ENCODE data around the gene TEX48.

Gene TEX48

DNA sequence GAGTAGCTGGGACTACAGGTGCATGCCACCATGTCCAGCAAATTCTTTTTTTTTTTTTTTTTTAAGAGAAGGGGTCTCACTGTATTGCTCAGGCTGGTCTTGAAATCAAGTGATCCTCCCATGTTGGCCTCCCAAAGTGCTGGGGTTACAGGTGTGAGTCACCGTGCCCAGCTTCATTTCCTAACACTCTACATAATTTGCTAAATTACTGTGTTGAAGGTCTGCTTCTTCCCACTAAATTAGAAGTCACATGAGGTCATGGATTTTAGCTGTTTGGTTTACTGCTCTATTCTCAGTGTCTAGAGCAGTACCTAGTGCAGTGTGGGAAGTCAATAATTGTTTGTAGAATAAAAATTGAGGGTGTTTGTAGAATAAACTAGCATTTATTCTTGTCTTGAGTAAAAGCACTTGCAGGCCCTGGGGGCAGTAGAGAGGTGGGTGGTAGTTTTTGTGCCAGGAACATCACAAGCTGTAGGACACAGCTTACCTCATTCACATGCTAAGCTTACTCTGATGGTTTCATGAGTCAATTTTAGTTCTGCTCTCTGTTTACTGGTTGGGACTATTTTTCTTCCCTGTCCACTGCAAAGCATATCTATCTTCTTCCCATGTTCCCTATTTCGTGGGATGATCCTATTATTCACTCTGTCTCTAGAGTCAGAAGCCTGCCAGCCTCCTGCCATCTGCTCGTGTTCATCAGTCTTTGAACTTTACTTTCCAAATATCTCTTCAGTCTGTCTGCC, 7.0 kb downstream of the TEX48 start:
- in situ Hi-C loops (cut with HindIII; ENCODE audit: low pct_ligation_motif_present, low pct_unique_long_range_greater_than_20kb, low sequenced_read_pairs): no loop called here
- no peak for DNase-seq

DNA sequence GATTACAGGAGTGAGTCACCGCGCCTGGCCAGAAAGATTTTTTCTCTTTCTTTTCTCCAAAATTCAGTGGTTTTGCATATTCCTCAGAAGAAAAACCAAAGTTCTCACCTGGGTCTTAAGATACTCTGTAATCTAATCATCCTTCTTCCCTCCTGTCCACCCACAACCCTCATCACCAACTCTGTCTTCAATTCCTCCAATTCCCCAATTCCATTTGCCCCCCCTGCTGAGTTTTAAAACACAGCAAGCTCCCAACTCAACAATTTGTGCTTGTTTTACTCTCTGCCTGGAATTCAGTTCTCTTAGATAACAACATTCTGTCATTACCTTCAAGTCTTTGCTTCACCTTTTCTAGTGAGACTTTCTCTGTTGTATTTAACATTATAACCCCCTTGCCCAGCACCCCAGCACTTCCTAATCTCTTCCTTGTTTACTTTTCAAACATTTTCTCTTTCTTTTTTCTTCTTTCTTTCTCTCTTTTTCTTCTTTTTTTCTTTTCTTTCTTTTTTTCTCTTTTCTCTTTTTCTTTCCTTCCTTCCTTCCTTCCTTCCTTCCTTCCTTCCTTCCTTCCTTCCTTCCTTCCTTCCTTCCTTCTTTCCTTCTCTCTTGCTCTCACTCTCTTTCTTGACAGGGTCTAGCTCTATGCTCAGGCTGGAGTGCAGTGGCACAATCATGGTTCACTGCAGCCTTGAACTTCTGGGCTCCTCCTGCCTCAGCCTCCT, 7.8 kb downstream of the TEX48 start:
- in situ Hi-C loops (cut with HindIII; ENCODE audit: low pct_ligation_motif_present, low pct_unique_long_range_greater_than_20kb, low sequenced_read_pairs): no loop called here
- DNase-seq: no peak

DNA sequence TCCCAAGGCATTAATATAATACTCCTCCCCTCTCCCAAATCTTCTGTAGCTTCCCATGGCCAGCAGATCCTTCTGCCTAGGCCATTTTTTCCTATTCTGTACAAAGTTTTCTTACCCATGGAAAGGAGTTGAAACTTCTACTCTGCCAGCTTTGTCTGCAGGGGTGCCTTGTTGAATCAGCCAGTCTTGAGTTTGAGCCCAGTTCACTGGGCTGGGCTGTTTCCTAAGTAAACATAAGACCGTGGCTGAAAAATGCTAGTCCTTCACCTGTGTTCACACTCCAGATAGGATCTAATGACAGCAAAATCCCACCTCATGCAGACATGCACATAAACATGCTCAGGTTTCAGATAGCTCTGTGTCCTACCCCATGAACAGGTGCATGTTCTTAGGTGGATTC, 10.4 kb downstream of the TEX48 start:
- in situ Hi-C loops (cut with HindIII; ENCODE audit: low pct_ligation_motif_present, low pct_unique_long_range_greater_than_20kb, low sequenced_read_pairs): no loop called here
- DNase-seq: no peak

DNA sequence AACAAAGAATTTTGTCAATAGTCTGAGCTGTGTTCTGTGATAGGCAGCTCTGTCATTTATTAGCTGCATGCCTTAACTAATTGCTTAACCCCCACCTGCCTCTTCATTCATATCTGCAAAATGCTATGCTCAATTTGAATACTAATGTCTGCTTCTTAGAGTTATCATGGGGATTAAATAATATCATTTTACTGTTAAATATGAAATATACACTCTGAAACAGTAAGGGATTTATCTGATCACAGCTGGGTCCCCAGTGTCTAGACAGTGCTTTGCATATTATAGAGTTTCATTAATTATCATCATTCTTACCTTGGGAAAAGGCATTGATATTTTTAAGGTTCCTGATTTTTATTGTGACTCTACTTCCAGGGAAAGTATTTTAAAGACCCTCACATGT, 12.0 kb downstream of the TEX48 start:
- no peak for DNase-seq
- in situ Hi-C loops (cut with HindIII; ENCODE audit: low pct_ligation_motif_present, low pct_unique_long_range_greater_than_20kb, low sequenced_read_pairs): no loop called here

DNA sequence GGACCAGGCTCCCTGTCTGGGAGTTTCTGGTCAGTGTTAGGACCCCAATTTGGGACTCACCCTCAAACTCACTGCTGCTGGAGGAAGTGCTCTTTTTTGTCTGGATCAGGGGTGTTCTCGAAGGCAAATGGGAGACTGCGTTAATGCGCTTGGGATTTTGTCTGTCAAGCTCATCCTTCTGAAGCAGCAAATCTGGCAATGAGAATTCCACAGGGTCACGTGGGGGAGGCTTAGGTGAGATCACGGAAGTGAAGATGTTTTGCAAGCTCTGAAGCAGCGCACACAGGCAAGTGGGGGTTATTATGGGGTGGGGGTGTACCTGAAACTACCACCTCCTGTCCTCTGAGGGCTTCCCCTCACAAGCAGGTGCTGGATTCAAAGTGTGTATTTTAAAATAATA, 13.8 kb downstream of the TEX48 start:
- in situ Hi-C loops (cut with HindIII; ENCODE audit: low pct_ligation_motif_present, low pct_unique_long_range_greater_than_20kb, low sequenced_read_pairs): no loop called here
- no peak for DNase-seq

DNA sequence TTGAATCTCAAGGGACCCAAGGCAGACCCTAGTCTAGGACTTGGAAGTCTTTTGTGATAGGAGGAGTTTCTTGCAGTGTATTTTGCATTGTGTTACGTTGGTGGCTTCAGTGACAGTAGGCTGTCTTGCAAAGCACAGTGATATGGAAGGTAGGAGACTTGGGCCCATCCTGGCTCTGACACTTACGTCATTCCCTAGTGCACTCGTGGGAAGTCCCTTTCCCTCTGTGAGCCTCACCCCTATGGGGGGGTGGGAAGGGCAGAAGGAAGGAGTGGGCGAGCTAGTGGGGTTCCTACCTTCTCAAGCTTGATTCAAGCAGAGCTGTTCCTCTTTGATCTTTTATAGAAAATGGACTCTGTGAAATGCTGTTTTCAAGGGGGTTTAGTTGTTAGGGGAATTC, 15.1 kb downstream of the TEX48 start:
- in situ Hi-C loops (cut with HindIII; ENCODE audit: low pct_ligation_motif_present, low pct_unique_long_range_greater_than_20kb, low sequenced_read_pairs): no loop called here
- DNase-seq: no peak

DNA sequence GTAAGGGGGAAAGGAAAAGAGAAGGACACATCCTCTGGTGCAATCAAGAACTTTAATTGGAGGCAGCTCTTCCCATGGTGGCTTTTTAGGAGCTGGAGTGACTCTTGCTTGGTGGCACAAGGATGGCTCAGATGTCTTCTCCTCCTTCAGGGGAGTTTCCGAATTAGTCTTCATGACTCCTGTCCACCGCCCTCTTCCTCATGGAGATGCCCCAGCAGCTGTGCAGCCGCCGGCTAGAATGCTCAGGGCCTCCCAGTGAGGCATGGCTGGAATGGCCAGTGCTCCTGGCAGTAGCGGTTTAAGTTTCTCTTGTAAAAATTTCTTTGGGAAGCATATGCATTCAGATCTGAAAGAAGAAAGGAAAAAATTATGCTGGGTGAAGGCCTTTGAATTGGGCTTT, 15.6 kb downstream of the TEX48 start:
- in situ Hi-C loops (cut with HindIII; ENCODE audit: low pct_ligation_motif_present, low pct_unique_long_range_greater_than_20kb, low sequenced_read_pairs): no loop called here
- no peak for DNase-seq

DNA sequence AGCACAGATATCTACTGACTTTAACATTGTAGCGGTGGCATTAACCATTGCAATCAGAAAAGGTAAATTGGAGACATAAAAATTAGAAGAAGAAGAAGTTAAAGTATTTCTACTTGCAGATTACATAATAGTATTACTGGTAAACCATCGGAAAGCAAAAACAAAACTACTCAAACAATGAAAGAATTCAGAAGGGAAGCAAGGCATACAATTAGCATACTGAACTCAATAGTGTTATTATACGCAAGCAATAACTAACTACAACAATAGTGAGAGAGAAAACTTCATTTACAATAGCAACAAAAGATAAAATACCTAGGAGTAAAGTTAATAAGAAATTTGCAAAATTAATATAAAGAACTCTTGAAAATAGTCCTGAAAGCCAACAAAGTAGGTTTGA, 17.8 kb downstream of the TEX48 start:
- in situ Hi-C loops (cut with HindIII; ENCODE audit: low pct_ligation_motif_present, low pct_unique_long_range_greater_than_20kb, low sequenced_read_pairs): no loop called here
- no peak for DNase-seq

DNA sequence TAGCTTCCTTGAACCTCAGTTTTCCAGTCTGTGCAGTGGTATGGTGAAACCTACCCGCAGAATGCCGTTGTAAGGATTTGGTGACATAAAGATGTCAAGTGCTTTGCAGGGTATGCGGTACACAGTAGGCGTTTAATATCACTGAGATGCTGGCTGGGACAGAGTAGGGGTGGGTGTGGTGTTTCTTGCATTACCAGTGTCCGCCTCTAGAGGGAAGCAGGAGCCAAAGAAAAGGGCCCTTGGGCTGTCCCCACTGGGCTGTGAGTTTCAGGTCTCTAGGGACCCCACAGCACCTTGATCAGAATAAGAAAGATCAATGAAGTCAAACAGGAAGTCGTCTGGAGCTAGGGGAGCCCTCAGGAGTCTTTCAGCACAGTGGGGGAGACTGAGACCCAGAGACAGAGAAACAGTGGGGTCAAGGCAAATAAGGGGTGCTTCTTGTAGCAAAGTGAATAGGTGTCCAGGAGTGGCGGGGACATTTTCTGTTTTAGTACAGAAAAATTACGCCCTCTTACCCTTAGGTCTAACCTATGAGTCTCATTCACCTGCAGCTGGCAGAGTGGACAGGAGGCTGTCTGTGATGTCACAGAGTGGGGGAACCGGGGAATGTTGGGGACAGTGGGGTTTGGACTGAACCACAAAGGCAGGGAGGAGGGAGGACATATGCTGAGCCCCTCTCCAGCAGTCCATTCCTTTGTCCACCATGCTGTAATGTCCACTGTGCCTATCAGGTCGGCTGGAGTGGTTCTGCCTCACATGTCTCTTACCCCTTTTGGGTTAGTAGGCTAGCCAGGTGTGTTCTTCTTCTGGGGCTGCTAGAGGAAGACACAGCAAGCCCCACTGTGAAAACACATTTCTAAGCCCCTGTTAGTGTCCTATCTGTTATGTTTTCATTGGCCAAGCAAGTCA, 19.7 kb downstream of the TEX48 start:
- peak; percentile 41 for DNase-seq
- in situ Hi-C loops (cut with HindIII; ENCODE audit: low pct_ligation_motif_present, low pct_unique_long_range_greater_than_20kb, low sequenced_read_pairs): no loop called here

DNA sequence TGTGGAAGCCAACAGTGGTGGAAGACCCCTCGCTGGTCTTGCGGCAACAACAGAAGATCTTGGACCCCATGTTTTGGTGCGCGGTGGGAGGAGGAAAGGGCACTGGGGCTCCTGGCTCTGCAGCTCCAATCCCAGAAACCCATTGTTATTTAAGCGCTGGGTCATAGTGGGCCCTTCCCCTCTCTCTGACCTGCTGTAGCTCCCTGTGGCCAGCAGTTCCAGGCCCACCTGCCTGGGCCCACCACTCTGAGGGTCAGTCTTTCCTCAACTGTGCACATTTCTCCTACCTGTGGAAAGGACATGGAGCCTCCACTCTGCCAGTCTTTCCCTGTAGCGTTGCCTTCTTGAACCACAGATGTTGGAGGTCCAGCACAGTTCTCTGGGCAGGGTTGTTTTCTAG, 24.3 kb downstream of the TEX48 start, which contains the start of gene TEX53:
TSS of gene TEX53 (minus strand) at position 101 of the 400 bp plus-strand sequence. CDS start at position 70, 31 bp downstream.
- in situ Hi-C loops (cut with HindIII; ENCODE audit: low pct_ligation_motif_present, low pct_unique_long_range_greater_than_20kb, low sequenced_read_pairs): no loop called here
- DNase-seq: no peak

DNA sequence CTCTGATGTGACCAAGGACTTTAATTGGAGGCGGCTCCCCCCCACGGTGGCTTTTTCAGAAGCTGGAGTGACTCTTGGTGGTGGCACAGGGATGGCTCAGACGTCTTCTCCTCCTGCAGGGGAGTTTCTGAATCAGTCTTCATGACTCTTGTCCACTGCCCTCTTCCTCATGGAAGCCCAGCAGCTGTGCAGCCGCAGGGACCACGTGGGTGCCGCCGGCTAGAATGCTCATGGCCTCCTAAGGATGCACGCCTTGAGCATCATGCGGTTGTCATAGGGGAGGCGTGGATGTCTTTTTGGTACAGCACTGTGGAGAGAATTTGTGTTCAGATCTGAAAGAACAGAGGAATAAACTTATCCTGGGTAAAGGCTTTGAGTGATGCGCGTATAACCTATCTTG, 25.7 kb downstream of the TEX48 start:
- in situ Hi-C loops (cut with HindIII; ENCODE audit: low pct_ligation_motif_present, low pct_unique_long_range_greater_than_20kb, low sequenced_read_pairs): no loop called here
- no peak for DNase-seq

DNA sequence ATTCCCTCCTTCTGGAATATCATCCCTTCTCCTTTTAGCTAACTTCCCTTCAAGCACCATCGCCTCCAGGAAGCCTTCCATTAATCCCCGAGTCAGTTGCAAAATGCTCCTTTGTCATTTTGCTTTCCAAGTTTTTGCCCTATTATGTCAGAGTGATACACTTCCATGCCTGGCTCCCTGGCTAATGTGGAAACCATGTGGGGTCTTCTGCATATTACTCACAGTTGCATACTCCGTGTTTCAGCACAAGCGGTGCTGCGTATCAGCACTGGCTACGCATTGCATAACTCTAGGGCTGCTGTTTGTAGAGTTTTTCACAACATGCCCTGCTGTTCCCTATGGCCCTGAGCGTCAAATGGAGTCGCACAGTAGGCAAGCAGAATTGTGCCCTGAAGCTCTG, 26.3 kb downstream of the TEX48 start:
- in situ Hi-C loops (cut with HindIII; ENCODE audit: low pct_ligation_motif_present, low pct_unique_long_range_greater_than_20kb, low sequenced_read_pairs): no loop called here
- DNase-seq: no peak

DNA sequence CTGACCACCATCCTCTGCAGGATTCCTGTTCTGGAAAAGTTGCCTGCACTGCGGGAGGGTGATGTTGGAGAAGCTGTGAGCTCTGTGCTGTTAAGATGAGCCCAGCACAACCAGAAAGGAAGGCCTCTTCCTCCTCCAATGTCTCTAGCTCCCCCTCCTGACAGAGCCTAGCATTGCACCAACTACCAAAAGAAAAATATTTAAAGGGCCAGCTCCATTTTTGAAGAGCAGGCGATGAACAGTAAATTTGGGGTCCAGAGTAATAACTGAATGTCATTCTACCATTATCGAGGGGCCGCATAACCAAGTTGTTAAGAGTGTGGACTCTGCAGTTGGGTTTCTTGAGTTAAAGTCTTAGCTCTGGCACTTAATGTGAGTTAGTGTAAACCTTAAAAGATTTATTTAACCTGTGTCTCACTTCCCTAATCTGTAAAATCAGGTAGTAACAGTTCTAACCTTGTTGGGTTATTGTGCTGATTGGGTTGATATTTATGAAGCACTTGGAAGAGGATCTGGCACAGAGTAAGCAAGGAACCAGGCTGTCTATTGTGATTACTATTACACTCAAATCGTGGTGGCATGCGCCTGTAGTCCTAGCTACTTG, 28.3 kb downstream of the TEX48 start:
- DNase-seq: peak; percentile 72
- in situ Hi-C loops (cut with HindIII; ENCODE audit: low pct_ligation_motif_present, low pct_unique_long_range_greater_than_20kb, low sequenced_read_pairs): no loop called here

DNA sequence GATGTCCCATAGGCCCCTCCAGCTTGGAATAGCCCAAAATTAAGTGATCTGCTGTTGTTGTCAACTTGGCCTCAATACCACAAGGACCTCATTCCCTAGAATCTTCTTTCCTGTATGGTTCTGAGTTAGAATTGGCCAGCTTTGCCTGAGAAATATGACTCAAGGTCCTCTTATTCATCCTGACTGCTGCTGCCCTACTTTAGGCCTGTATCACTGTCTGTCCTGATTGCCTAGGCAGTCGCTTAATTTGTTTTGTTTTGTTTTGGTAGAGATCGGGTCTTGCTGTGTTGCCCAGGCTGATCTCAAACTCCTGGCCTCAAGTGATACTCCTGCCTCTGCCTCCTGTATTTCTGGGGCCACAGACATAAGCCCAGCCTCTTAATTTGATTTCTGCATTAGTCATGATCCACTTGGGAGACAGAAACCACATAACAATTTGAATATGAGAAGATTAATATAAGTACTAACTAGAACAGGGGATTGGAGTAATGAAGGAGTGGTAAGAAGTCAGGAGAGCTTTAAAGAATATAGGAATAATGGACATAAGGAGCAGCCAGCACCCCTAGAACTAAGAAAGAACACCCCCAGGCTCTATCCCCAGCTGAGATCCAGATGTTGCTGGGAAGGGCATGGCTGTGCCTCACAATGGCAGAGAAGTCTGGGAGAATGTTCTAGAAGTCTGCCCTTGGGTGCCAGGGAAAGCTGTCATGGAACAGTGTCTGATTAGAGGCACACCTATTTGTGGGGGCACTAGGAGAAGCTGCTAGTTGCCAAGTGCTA, 29.0 kb downstream of the TEX48 start:
- in situ Hi-C loops (cut with HindIII; ENCODE audit: low pct_ligation_motif_present, low pct_unique_long_range_greater_than_20kb, low sequenced_read_pairs): no loop called here

DNA sequence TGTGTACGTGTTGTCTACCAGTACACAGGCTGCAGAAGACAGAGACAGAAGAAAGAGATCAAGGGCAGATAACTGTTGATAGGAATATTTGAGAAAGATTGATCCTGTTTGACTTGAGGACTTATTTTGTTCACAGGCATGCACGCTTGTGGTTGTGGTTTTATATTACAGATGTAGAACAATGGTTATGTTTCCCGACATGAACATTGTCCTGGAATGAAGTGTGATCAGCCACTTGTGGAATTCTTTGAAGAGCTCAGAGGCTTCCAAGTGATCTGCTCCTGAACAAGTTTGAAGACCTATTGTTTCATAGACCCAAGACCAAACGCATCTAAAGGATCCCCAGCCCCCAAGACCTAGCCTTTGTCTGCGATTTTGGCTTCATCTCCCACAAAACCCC, 38.1 kb downstream of the TEX48 start:
- in situ Hi-C loops (cut with HindIII; ENCODE audit: low pct_ligation_motif_present, low pct_unique_long_range_greater_than_20kb, low sequenced_read_pairs): no loop called here
- DNase-seq: no peak

More for the DNA sequence above, 29.0 kb downstream of the TEX48 start:
- no peak for DNase-seq

DNA sequence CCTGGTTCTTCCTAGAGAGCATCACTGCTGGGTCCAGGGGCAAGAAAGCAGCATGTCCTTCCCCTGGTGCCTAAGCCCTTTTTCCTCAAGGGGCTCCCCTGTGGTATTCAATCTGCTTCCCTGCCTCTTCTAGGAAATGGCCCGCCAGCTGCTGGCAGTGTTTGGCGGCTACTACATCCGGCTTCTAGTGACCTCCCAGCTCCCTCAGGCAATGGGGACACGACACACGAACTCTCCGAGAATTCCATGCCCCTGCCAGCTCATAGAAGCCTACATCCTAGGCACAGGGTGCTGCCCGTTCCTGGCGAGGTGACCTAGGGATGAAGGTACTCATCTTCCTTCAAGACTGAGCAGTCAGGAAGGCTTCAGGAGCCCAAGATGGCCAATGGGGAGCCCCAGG, 39.0 kb downstream of the TEX48 start:
- in situ Hi-C loops (cut with HindIII; ENCODE audit: low pct_ligation_motif_present, low pct_unique_long_range_greater_than_20kb, low sequenced_read_pairs): no loop called here
- DNase-seq: no peak

DNA sequence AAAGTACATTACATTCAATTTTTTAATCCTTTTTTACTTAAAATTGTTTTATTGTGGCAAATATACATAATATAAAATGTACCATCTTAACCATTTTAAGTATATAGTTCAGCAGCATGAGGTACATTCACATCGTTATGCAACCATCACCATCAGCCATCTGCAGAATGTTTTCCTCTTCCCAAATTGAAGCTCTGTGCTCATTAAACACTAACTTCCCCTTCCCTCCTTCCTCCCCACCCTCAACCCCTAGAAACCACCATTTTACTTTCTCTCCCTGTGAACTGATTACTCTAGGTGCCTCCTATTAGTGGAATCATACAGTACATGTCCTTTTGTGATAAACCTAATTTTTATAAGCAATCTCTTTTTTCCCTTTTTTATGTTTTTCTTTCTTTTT, 40.0 kb downstream of the TEX48 start:
- no peak for DNase-seq
- in situ Hi-C loops (cut with HindIII; ENCODE audit: low pct_ligation_motif_present, low pct_unique_long_range_greater_than_20kb, low sequenced_read_pairs): no loop called here

DNA sequence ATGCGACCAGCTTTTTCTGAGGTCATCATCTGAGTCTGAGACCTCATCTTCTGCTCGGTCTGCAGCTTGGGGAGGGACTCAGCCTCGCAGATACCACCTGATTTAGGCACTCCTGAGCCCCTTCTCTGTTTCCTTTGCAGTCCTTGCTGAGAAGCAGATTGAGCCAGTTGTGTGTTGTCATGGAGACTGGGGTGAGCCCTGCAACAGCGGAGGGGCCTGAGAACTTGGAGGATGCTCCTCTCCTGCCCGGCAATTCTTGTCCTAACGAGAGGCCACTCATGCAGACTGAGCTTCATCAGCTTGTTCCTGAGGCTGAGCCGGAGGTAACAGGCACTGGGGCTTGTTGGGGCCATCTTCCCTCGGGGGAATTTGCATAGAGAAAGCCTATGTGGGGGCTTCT, 43.6 kb downstream of the TEX48 start:
- in situ Hi-C loops (cut with HindIII; ENCODE audit: low pct_ligation_motif_present, low pct_unique_long_range_greater_than_20kb, low sequenced_read_pairs): no loop called here
- DNase-seq: no peak
